GM21423 (cell line): Measurements from ENCODE around the gene RING1.

Experiments
- ATAC-seq: cut with Tn5 transposase; IDR thresholded peaks from one replicate; pipeline ENCODE4 v1.9.1; 2021; ENCODE audit warnings: mild to moderate bottlenecking, moderate library complexity; ENCODE audit not compliant: unreplicated experiment

RING1 gene

GRCh38 chr6:33237741-33238140 is 29.4 kb downstream of the RING1 start:
- ATAC-seq = no peak

GRCh38 chr6:33241968-33242367 is 33.7 kb downstream of the RING1 start:
- ATAC-seq = no peak

- no peak for ATAC-seq
These were observed 35.2 kb downstream of the RING1 start for GRCh38 chr6:33243476-33243875.

- peak; percentile 44 for ATAC-seq
These were observed 39.8 kb downstream of the RING1 start for GRCh38 chr6:33247977-33248642.

GRCh38 chr6:33248643-33248931 is 40.3 kb downstream of the RING1 start:
- peak; percentile 2 for ATAC-seq

- ATAC-seq = peak; percentile 86
These were observed 40.8 kb downstream of the RING1 start for GRCh38 chr6:33248932-33249731.

GRCh38 chr6:33249732-33250630 is 41.7 kb downstream of the RING1 start:
- ATAC-seq = no peak

- ATAC-seq = no peak
These were observed 42.4 kb downstream of the RING1 start for GRCh38 chr6:33250731-33251130.

GRCh38 chr6:33251395-33252012 is 43.2 kb downstream of the RING1 start:
- no peak for ATAC-seq

GRCh38 chr6:33252759-33253158 is 44.5 kb downstream of the RING1 start:
- ATAC-seq = no peak

- no peak for ATAC-seq
These were observed 46.3 kb downstream of the RING1 start for GRCh38 chr6:33254591-33254990.

- no peak for ATAC-seq
These were observed 50.7 kb downstream of the RING1 start for GRCh38 chr6:33259032-33259431.
